GM21786 (cell line): ENCODE measurements around the gene SLC41A1.
"Not testable (repeated sequence)": the region's sequence is repeated elsewhere in the genome, so short reads cannot be mapped to it uniquely, and the experiment has no call there.

Source experiments
- ATAC-seq: cut with Tn5 transposase; IDR thresholded peaks from one replicate; pipeline ENCODE4 v1.9.1; 2021; ENCODE audit not compliant: unreplicated experiment

Gene SLC41A1

GRCh38 chr1:205812878-205813754, at the start of gene SLC41A1:
SLC41A1 (minus strand) TSS chr1:205813198; CDS start chr1:205810441, 2,757 bp downstream.
- peak; percentile 88 for ATAC-seq

GRCh38 chr1:205861540-205861939, 48.5 kb upstream of the SLC41A1 start:
- no peak for ATAC-seq

DNA sequence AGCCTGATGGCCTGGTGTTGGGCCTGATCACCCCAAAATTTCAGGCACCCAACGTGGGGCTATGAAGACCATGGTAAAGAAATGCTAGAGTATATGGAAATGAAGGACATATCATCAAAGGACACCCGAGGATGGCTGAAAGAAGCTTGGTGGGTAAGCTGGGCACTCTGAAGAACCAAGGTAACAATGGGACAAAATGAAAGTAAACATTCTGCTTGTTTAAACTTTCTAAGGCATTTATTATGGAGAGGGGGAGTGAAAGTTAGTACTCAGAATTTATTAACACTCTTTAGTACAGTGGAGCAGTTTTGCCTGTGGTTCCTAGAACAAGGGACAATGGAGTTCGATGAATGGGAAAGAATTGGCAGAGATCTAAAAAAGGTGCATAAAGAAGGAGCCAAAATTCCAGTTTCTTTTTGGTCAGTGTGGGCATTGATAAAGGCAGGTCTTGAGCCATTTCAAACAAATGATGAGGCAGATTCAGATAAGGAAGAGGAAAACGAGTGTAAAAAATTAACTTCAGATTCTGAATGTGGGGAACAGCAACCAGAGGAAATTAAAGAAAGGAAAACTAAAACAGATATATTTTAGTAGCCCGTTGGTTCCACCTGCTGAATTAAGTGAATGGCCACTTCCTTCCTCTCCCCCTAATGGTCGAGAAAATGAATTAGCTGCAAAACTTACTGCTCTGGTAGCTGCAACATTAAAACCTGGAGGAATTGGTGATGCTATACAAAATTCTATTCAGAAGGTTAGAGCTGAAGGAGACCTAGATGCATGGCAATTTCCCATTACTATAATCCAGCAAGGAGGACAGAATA, 45.4 kb upstream of the SLC41A1 start:
- no peak for ATAC-seq

DNA sequence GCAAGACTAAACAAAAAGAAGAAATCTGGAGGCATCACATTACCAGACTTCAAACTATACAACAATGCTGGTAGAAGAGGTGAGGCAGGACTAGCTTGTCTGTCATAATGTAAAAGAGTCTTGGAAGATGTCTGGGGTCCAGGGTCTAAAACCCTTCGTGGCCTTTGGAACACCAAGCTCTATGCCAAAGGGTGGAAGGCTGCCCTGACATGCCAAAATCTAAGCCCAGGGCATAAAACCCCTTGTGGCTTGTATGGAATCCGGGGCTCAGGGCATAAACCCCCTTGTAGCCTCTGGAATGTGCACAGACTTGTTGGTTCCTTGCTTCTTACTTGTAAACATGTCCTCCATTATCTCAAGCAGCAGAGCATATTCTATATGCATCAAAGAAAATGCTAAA, 44.5 kb upstream of the SLC41A1 start:
- not testable (repeated sequence) for ATAC-seq

DNA sequence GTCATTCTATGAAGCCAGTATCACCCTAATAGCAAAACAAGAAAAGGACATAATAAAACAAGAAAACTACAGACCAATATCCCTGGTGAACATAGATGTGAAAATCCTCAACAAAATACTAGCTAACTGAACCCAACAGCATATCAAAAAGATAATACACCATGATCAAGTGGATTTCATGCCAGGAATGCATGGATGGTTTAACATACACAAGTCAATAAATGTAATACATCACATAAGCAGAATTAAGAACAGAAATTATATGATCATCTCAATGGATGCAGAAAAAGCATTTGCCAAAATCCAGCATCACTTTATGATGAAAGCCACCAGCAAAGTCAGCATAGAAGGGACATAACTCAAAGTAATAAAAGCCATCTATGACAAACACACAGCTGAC, 43.4 kb upstream of the SLC41A1 start:
- no peak for ATAC-seq

DNA sequence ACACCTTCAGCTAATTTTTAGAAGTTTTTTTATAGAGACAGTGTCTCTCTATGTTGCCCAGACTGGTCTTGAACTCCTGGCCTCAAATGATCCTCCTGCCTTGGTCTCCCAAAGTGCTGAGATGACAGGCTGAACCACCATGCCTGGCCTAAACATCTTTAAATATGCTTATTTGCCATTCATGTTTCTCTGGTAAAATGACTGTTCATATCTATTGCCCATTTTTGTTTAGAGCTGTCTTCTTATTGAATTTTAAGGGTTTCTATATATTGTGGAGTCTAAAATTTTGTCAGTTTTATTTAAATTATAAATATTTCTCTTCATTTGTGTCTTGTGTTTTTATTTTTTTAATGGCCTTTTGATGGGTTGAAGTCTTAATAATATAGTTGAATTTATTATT, 40.0 kb upstream of the SLC41A1 start:
- no peak for ATAC-seq

DNA sequence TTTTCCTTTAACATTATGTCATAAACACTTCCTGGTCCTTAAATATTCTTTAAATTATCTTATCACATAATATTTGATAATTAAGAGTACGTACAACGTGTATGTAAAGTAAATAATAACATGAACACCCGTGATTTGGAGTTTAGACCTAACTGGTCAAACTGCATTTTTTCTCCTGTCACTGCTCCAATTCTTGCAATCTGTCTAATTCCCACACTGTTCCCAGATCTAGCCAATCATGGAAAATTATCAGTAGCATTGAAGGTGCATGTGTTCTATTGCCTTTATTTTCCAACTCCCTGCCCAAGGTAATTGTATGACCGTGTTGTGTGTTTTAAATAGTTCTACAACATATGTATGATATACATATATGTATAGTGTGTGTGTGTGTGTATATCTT, 39.0 kb upstream of the SLC41A1 start:
- no peak for ATAC-seq

DNA sequence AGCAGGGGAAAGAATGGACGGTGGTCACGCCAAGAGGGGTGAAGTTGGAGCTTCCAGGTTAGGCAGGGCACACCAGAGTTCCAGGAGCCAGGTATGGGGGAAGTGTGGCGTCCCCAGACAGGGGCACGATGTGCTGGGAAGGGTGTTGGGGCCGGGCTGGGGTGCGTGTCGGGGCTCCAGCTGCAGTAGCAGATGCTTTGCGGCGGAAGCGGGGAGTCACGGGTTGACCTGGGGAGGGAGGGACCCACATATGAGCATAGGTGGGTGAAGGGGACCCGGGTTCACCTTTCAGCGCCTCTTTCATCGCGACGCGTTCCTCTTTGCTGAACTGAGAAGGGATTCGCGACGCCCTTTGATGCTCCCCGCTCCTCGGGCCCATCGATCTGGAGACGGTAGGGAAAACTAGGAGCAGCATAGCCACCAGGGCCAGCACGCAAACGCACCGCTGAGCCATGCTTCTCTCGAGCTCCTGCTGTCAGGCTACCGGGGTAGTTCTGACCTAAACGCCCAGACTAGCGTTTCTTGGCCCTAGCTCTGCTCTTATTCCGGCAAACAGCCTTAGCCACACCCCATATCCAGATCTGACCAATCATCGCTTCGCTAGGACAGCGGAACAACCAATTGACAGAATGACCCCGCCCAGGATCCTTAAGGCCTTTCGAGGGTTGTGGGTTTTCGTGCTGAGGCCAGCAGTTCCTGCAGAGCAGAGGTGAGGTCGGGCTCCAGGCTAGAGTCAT, 36.8 kb upstream of the SLC41A1 start, which contains the start of gene PM20D1:
PM20D1 (minus strand) TSS at position 514 of the 737 bp plus-strand sequence; CDS start at position 454, 60 bp downstream.
- peak; percentile 95 for ATAC-seq

GRCh38 chr1:205843036-205843859, 30.2 kb upstream of the SLC41A1 start:
- ATAC-seq = no peak

DNA sequence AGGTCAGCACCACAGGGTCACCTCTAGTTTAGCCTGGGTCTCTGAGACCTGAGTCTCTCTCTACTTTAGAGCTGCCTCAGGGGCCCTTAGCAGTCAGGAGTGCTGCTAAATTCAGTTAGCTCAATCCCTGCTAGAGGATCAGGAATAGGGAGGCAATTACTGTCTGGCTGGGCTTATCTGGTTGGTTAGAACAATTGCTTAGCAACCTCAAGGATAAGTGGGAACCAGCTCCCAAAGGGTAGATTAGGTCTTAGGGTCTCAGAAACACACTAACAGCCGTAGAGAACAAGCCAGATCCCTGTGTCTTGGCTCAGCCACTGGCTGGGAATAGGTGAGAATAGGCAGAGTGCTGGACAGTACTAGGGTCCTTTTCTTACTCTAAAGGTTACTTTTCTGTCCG, 29.2 kb upstream of the SLC41A1 start:
- no peak for ATAC-seq

DNA sequence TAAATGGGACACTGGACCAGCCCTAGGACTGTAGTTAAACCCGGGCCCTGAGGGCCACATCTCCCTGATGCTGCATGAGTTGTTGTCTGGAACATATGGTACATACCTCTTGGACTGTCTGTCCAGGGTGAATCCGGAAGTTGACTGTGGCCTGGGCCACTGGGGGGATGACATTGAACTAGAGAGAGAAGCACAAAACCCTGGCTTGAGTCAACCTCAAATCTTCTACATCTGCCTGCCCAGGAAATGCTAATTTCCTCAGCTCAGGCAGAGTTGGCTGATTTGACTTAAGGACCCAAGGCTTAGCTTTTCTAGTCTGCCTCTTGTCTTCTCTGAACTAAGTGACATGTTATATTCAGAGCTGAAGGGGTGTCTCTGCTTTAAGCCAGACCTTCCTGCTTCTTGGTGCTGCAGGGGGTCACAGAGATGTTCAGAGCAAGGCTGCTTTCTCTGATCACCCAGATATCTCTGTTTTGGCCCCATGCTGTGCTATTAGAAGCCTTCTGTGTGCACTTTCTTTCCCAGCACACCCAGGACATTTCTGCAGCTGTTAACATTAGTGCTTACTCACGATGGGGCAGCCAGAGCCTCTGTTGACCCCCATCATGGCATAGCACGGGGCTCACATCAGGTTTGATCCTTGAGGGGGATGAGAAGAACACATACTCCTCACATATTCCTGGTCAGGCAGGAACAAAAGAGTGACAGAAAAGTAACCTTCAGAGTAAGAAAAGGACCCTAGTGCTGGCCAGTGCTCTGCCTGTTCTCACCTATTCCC, 27.3 kb upstream of the SLC41A1 start:
- no peak for ATAC-seq

DNA sequence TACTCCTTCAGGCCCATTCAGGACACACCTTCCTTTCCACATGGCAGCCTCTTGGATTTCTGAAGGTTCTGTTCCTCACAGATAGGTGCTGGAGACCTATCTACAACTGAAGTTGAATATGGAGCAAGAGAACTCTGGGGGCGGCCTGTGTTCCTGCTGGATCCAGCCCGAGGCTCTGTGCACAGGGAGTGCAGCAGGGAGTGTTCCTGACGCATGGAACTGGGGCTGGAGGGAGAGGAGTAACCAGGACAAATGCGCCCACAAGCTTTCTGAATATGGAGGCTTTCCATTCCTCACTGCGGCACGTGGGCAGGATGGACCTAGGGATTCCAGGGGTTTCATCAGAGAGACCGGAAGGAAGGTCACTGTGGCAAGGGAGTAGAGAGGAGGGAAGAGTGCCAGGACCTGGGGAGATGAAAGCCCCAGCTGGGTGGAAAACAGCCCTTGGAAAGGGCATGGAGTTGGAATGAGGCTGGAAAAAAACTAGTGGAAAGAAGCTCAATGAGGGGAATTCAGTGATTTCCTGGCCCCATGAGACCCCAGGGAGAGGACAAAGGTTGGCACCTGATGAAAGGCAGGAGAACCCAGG, 24.5 kb upstream of the SLC41A1 start:
- no peak for ATAC-seq

DNA sequence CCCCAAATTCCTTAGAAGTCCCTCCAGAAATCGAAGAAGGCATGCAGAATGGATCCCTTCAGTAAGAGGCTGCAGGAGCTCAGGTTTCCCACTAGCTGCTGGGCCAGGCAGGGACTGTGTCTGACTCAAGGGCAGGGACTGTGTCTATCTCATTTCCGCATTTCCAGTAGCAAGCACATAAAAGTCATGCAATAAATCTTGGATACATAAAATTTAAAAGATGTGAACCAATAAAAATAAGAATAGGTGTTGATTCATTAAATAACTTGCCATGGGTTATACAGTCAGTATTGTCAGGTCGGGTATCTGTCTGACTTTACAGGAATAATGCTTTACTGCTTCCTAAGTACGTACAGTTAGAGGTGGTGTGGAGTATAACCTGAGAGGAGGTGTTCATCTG, 21.8 kb upstream of the SLC41A1 start:
- no peak for ATAC-seq

DNA sequence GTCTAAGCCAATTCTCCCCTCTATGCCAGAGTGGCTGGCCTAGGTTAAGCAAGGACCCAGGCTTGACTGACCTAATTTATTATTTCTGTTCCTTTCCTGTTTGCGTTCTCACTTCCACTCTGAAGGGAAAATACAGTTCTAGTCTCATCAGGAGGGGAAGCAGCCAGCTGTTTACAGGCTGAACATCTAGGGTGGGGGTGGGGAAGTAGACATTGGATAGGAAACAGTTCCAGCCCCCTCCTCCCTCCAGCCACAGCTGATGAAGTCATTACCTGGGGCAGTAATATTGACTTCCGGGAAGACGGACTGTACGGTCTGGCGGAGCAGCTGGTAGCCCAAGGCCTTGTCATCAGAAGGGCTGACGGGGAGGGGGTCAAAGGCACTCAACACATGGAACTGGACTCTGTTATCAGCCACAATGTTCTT, 19.3 kb upstream of the SLC41A1 start:
- ATAC-seq = no peak

DNA sequence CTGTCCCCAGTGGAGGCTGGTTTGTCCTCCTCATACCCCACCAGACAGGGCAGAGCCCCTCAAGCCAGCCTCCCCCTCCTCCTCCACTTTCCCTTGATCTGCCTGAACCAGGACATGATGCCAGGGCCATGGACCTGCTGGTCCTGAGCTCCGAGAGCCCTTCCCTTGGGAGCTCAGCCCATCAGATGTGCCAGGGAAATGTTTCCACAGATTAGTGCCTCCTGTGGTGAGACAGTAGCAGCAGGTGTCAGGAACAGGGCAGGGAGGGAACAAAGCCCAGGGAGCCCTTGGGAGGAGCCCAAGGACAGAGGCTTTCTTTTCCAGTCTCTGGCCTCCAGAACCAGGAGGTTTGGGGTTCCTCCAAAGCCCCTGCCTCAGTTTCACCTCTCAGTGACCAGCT, 14.6 kb upstream of the SLC41A1 start:
- ATAC-seq = no peak

DNA sequence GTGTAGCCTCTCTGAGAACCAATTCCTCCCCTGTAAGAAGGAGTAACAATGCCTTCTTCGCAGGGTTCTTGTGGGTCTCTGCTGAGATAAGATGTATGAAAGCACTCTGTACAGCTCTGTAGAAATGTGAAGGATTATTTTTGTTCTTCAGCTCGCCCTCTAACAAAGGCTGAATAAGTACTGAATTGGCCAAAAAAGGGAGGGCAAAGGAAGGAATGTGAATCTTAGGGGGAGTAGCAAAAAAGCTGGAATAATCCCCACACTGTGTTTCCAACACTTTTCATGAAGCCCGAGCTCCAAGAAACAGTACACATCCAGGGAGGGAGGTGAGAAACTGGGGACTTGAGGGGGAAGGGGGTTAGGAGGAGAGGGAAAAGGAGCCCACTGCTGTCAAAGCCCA, 14.0 kb upstream of the SLC41A1 start:
- ATAC-seq = no peak

- peak; percentile 60 for ATAC-seq
Measured at GRCh38 chr1:205826016-205826806, 13.2 kb upstream of the SLC41A1 start.

GRCh38 chr1:205824180-205824579, 11.2 kb upstream of the SLC41A1 start:
- no peak for ATAC-seq
